HG02610 (cell line): ENCODE measurements around the gene RAB3GAP1.

Source experiments
- ATAC-seq: cut with Tn5 transposase; IDR thresholded peaks from one replicate; pipeline ENCODE4 v1.9.1; 2021; ENCODE audit warnings: mild to moderate bottlenecking, moderate library complexity; ENCODE audit not compliant: unreplicated experiment

The RAB3GAP1 gene

GRCh38 chr2:135162377-135162776 is 110.3 kb downstream of the RAB3GAP1 start:
- no peak for ATAC-seq

- ATAC-seq: no peak
Measured at GRCh38 chr2:135162786-135163185, 110.7 kb downstream of the RAB3GAP1 start.

- no peak for ATAC-seq
Measured at GRCh38 chr2:135163306-135163705, 111.2 kb downstream of the RAB3GAP1 start.

DNA sequence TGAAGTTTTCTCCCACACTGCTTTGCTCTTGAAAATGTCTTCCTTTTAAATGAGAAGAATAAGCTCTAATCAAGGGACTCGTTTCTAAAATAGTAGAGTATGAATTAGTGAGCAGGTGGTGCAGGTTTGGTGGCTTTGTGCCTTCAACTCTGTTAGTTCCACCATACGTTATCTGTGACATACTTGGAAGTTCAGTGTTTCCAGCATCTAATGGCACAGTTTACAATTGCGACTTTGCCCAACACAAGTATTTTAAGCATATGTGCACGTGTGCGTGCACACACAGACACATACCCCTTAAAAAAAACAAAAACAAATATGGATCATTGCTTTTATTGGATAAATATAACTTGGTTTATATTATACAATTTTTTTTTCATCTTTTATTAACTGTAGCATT is 111.8 kb downstream of the RAB3GAP1 start:
- ATAC-seq: no peak

DNA sequence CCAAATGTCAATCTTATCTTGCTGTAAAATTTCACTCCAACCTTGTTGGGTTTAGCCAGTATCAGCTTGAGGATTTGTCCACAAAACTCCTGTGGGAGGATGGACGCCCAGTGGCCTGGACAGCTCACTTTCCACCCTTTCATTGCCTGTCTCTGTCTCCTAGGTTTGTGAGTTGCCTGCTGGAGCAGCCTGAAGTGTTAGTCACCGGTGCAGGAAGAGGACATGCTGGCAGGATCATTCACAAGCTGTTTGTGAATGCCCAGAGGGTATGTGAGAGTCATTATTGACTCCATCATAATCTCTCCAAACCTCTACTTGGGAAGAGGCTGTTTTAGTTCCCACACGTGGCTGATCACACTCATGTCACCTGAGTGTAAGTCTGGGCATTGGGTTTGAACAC is 112.3 kb downstream of the RAB3GAP1 start:
- ATAC-seq: no peak

GRCh38 chr2:135167273-135167672 is 115.2 kb downstream of the RAB3GAP1 start:
- ATAC-seq: no peak

DNA sequence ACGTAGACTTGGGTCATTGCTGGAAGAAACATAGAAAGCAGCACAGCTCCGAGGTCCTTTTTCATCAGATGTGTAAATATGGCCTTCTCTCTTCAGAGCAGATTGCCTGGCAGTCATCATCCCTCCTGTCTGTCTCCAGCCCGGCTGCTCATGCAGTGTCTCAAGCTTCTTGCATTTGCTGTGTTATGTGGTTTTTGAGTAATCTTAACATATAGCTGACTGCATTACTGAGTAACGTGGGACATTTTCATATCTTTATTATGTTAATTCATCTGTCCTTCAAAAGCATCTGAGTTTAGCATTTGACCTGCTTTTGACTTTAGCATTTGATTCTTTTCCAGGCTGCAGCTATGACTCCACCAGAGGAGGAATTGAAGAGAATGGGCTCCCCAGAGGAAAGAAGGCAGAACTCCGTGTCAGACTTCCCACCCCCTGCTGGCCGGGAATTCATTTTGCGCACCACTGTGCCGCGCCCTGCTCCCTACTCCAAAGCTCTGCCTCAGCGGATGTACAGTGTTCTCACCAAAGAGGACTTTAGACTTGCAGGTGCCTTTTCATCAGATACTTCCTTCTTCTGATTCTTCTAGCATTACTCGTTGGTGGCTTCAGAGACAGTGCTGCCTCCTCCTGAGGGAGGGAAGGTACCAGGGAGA is 116.2 kb downstream of the RAB3GAP1 start:
- ATAC-seq: no peak

- ATAC-seq: no peak
Measured at GRCh38 chr2:135169900-135170753, 118.0 kb downstream of the RAB3GAP1 start.

DNA sequence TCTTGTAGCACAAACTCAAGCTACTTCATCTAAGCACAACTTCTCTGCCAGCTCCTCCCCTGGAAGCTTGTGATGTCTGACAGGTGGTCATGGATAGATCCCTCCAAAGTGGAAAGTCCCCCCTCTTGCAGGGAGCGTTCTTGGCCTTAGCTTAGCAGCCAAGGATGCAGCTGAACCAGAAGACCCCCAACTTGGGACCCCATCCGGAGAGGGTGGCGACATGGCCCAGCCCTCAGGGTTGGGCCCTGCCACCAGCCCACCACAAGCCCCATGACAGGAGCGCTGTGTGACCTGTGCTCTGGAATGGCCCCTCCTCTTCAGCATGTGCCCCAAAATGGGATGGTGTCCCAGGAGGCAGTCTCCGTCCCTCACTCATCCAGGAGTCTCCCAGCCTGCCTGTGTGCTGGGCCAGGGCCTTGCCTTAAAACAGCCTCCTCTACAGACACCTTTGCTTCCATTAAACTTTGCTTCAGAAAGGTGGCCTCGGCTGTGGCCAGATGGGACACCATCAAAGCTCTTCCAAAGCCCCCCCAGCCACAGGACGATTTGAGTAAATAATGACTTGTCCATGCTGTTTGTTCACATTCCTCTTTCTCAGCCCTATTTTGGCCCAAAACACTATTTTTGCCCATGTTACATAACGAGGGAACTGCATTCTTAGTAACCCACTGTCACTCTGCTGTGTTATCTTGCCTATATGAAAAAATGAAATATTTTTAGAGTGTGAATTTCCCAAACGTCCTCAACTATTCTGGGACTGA is 122.1 kb downstream of the RAB3GAP1 start:
- ATAC-seq: no peak

GRCh38 chr2:135174810-135175093 is 122.7 kb downstream of the RAB3GAP1 start:
- ATAC-seq: no peak

DNA sequence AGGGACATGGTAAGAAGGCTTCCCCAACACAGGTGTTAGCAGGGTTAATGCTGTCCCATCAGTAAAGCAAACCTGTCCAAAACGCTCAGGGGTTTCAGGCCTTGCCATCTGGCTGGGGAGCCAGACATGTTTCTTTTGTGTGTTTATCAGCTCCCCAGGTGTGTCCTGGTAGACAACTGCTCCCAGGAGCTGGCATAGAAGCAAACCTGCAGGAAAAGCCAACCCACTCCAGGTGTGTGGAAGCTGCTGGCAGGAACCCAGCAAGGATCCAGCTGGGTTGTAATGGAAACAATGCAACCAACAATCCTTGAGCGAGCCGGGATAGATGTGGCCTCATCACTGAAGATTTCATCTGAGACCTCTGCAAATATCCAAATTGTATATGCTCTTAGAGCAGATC is 123.1 kb downstream of the RAB3GAP1 start:
- ATAC-seq: no peak

DNA sequence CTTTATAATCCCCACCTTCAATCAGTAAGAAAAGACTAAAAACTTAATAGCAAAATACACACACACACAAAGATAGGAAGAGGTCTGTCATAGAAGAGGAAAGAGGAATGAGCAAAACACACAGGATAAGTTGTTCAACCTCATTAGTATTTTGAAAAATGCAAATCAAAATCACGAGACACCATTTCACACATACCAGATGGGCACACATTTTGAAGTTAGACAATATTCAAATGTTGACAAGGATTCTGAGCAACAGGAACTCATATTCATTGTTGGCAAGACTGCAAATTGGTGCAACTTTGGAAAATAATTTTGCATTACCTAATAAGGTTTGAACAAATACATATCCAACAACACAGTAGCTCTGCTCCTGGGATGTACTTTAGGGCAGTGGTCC is 127.6 kb downstream of the RAB3GAP1 start:
- no peak for ATAC-seq

- ATAC-seq: no peak
Measured at GRCh38 chr2:135182190-135182589, 130.1 kb downstream of the RAB3GAP1 start.

GRCh38 chr2:135182601-135183000 is 130.5 kb downstream of the RAB3GAP1 start:
- ATAC-seq: no peak

GRCh38 chr2:135183822-135184221 is 131.7 kb downstream of the RAB3GAP1 start:
- ATAC-seq: no peak

- ATAC-seq: no peak
Measured at GRCh38 chr2:135186054-135186453, 134.0 kb downstream of the RAB3GAP1 start.

DNA sequence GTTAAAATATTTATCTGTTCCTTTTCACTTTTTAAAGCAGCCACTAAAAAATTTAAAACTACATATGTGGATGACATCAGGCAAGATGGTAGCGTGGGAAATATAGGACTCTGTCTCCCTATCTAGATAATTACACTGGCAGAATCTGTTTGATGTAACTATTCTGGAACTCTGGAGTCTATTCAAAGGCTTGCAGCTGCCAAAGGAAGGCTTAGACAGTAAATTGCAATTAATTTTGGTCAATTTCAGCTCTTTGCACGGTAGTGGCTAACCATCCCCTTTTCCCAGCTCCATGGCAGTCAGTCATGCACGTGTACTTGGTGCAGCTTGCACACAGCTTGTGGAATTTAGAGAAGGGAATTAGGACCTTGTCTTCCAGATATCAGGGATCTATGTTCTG is 135.2 kb downstream of the RAB3GAP1 start:
- no peak for ATAC-seq

GRCh38 chr2:135189148-135189547 is 137.1 kb downstream of the RAB3GAP1 start:
- no peak for ATAC-seq

GRCh38 chr2:135190799-135191198 is 138.7 kb downstream of the RAB3GAP1 start:
- no peak for ATAC-seq

- ATAC-seq: no peak
Measured at GRCh38 chr2:135198481-135198880, 146.4 kb downstream of the RAB3GAP1 start.

GRCh38 chr2:135202751-135203150 is 150.7 kb downstream of the RAB3GAP1 start:
- no peak for ATAC-seq

GRCh38 chr2:135203944-135204343 is 151.9 kb downstream of the RAB3GAP1 start:
- ATAC-seq: no peak
